ENCODE results near the gene AFF2.

DNA sequence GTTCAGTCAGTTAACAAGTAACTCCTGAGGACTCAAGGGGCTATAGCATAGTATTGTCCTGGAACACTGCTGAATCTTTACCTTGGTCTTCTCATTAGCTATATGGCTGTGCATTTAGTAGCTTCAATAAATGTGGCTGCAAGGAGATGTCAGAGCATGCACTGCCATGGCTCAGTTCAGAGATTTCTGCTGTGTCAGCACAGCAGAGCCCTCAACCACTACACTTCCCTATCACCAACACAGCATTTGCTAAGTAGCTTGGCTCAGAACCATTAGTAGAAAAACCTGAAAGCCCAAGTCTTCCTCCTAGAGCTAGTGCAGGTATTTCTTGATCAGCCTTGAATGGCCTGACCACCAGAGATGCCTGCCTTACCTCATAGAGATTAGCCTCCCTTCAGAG is 538.6 kb downstream of the AFF2 start:
- TF ChIP-seq ARNT (IDR thresholded peaks at IDR 0.05) (no peak), BHLHE40 (IDR thresholded peaks at IDR 0.05; ENCODE audit: borderline replicate concordance) (no peak)
